NT2/D1 (cell line): Measurements from ENCODE around the gene NLRC5.

Experiments
- SUZ12 ChIP-seq: IDR thresholded peaks from 2 replicates; pipeline ENCODE4 v1.6.1; 2011; ENCODE audit not compliant: insufficient read length, insufficient read depth; ENCODE audit errors: extremely low read depth
- YY1 ChIP-seq: IDR thresholded peaks from 2 replicates; pipeline ENCODE4 v1.6.1; 2011; ENCODE audit not compliant: insufficient read length, insufficient read depth
- ZNF274 ChIP-seq: IDR thresholded peaks from 2 replicates; pipeline ENCODE4 v1.6.1; 2011; ENCODE audit warnings: mild to moderate bottlenecking, low read depth, low read length

DNA sequence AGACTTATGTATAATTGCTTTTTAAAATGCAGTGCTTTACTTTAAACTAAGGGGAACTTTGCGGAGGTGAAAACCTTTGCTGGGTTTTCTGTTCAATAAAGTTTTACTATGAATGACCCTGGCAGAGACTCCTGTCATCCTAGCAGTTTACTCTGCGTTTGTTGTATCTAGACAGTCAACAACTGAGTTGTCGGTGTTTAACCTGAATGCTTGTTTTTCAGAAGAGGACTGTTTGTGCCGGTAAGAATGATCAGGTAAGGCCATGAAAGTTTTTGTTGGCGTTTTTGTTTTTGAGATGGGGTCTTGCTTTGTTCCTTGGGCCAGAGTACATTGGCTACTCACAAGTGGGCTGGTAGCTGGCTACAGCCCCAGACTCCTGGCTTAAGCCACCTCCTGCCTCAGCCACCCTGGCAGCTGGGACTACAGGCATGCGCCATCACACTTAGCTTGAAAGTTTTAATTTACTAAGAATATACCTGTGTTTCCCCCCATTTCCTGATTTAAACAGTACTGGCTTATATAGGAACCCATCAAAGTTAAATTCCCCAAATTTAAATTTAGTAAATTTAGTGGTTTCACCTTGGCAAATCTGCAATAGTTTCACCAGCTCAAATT is 45.5 kb upstream of the NLRC5 start:
- TF ChIP-seq ZNF274: no peak
- no peak for TF ChIP-seq YY1
- no peak for TF ChIP-seq SUZ12
